Effector memory CD4-positive, alpha-beta T cell (primary cell): ENCODE data around the gene RNF38.
"Not testable (repeated sequence)": the region's sequence is repeated elsewhere in the genome, so short reads cannot be mapped to it uniquely, and the experiment has no call there.

Source experiments
- DNase-seq, 3 donors: peaks; one replicate each; pipeline ENCODE4 v3.0.0-alpha.2; 2020
- H3K27ac ChIP-seq: 2 replicates; pipeline ENCODE4 v1.7.0; 2013; ENCODE audit warnings: mild to moderate bottlenecking, low read length, moderate library complexity; ENCODE audit not compliant: insufficient read depth, poor library complexity, severe bottlenecking
- H3K27me3 ChIP-seq: replicated peaks from 2 replicates; pipeline ENCODE4 v1.7.0; 2013; ENCODE audit warnings: mild to moderate bottlenecking, low read length; ENCODE audit not compliant: insufficient read depth, control insufficient read depth, poor library complexity, severe bottlenecking
- H3K36me3 ChIP-seq: 2 replicates; pipeline ENCODE4 v1.7.0; 2013; ENCODE audit warnings: mild to moderate bottlenecking, low read length, moderate library complexity; ENCODE audit not compliant: control insufficient read depth, insufficient read depth
- H3K4me1 ChIP-seq: 2 replicates; pipeline ENCODE4 v1.7.0; 2013; ENCODE audit warnings: low read length, mild to moderate bottlenecking; ENCODE audit not compliant: control insufficient read depth, insufficient read depth, poor library complexity, severe bottlenecking
- H3K4me3 ChIP-seq: 2 replicates; pipeline ENCODE4 v1.7.0; 2013; ENCODE audit warnings: low read length, low read depth, mild to moderate bottlenecking; ENCODE audit not compliant: insufficient read depth, poor library complexity, severe bottlenecking
- H3K9me3 ChIP-seq: 2 replicates; pipeline ENCODE4 v1.7.0; 2013; ENCODE audit warnings: mild to moderate bottlenecking, low read length, moderate library complexity; ENCODE audit not compliant: control insufficient read depth

The RNF38 gene

GRCh38 chr9:36301227-36301626 is 98.8 kb downstream of the RNF38 start:
- H3K27me3 ChIP-seq, result no peaks in the 10 kb centered on the region
- no peak overlapping the region for H3K27ac ChIP-seq
- H3K9me3 ChIP-seq, result no peaks in the 10 kb centered on the region
- DNase-seq, result no peak
- H3K36me3 ChIP-seq, result no peaks in the 10 kb centered on the region
- no peaks in the 10 kb centered on the region for H3K4me1 ChIP-seq
- H3K4me3 ChIP-seq, result no peak overlapping the region

- no peaks in the 10 kb centered on the region for H3K27me3 ChIP-seq
- no peak for DNase-seq
- no peaks in the 10 kb centered on the region for H3K36me3 ChIP-seq
- H3K4me3 ChIP-seq, result no peak overlapping the region
- no peak overlapping the region for H3K27ac ChIP-seq
- H3K4me1 ChIP-seq, result no peaks in the 10 kb centered on the region
- H3K9me3 ChIP-seq, result no peaks in the 10 kb centered on the region
Measured at GRCh38 chr9:36298566-36298965, 101.5 kb downstream of the RNF38 start.

GRCh38 chr9:36297798-36298197 is 102.3 kb downstream of the RNF38 start:
- Histone ChIP-seq H3K4me1 (no peaks in the 10 kb centered on the region), H3K4me3 (no peak overlapping the region), H3K27ac (no peak overlapping the region), H3K9me3 (no peaks in the 10 kb centered on the region), H3K27me3 (no peaks in the 10 kb centered on the region), H3K36me3 (no peaks in the 10 kb centered on the region)
- DNase-seq, result no peak

- not testable (repeated sequence) for H3K36me3 ChIP-seq, H3K9me3 ChIP-seq, DNase-seq, H3K4me3 ChIP-seq, H3K27ac ChIP-seq, H3K27me3 ChIP-seq, H3K4me1 ChIP-seq
Measured at GRCh38 chr9:36294996-36295395, 105.1 kb downstream of the RNF38 start.

- H3K36me3 ChIP-seq, result no peaks in the 10 kb centered on the region
- no peak overlapping the region for H3K27ac ChIP-seq
- no peaks in the 10 kb centered on the region for H3K4me1 ChIP-seq
- H3K27me3 ChIP-seq, result no peaks in the 10 kb centered on the region
- no peak overlapping the region for H3K4me3 ChIP-seq
- no peaks in the 10 kb centered on the region for H3K9me3 ChIP-seq
- no peak for DNase-seq
Measured at GRCh38 chr9:36293918-36294317, 106.2 kb downstream of the RNF38 start.

GRCh38 chr9:36293171-36293570 is 106.9 kb downstream of the RNF38 start:
- no peak for DNase-seq

GRCh38 chr9:36292641-36293040 is 107.4 kb downstream of the RNF38 start:
- no peaks in the 10 kb centered on the region for H3K4me1 ChIP-seq
- H3K36me3 ChIP-seq, result no peaks in the 10 kb centered on the region
- no peak for DNase-seq
- no peak overlapping the region for H3K27ac ChIP-seq
- no peaks in the 10 kb centered on the region for H3K9me3 ChIP-seq
- no peaks in the 10 kb centered on the region for H3K27me3 ChIP-seq
- no peak overlapping the region for H3K4me3 ChIP-seq

More at GRCh38 chr9:36293171-36293570, 106.9 kb downstream of the RNF38 start:
- no peak overlapping the region for H3K4me3 ChIP-seq
- H3K27me3 ChIP-seq, result no peaks in the 10 kb centered on the region
- H3K9me3 ChIP-seq, result no peaks in the 10 kb centered on the region
- no peaks in the 10 kb centered on the region for H3K36me3 ChIP-seq
- no peaks in the 10 kb centered on the region for H3K4me1 ChIP-seq
- H3K27ac ChIP-seq, result no peak overlapping the region

- DNase-seq, result no peak
- H3K27me3 ChIP-seq, result no peaks in the 10 kb centered on the region
- H3K4me3 ChIP-seq, result no peak overlapping the region
- H3K4me1 ChIP-seq, result no peaks in the 10 kb centered on the region
- H3K9me3 ChIP-seq, result no peaks in the 10 kb centered on the region
- H3K27ac ChIP-seq, result no peak overlapping the region
- H3K36me3 ChIP-seq, result no peaks in the 10 kb centered on the region
Measured at GRCh38 chr9:36290996-36291395, 109.1 kb downstream of the RNF38 start.

GRCh38 chr9:36289836-36290435 is 110.1 kb downstream of the RNF38 start:
- no peak overlapping the region for H3K4me3 ChIP-seq
- H3K4me1 ChIP-seq, result no peaks in the 10 kb centered on the region
- H3K27me3 ChIP-seq, result no peaks in the 10 kb centered on the region
- DNase-seq, result no peak
- no peak overlapping the region for H3K27ac ChIP-seq
- H3K36me3 ChIP-seq, result no peaks in the 10 kb centered on the region
- H3K9me3 ChIP-seq, result no peaks in the 10 kb centered on the region

GRCh38 chr9:36288070-36288469 is 112.0 kb downstream of the RNF38 start:
- H3K27me3 ChIP-seq, result no peaks in the 10 kb centered on the region
- H3K9me3 ChIP-seq, result no peaks in the 10 kb centered on the region

More at GRCh38 chr9:36288070-36288469, 112.0 kb downstream of the RNF38 start:
- no peak for DNase-seq
- no peak overlapping the region for H3K4me3 ChIP-seq
- no peaks in the 10 kb centered on the region for H3K36me3 ChIP-seq
- H3K4me1 ChIP-seq, result no peaks in the 10 kb centered on the region
- H3K27ac ChIP-seq, result no peak overlapping the region
